22Rv1 (cell line): ENCODE data around the gene SH3BP4.

ENCODE experiments used
- ZFX ChIP-seq: fragments of 450-650 bp; IDR thresholded peaks from 2 replicates; pipeline ENCODE4 v1.6.1; 2017; ENCODE audit warnings: antibody characterized with exemption, borderline replicate concordance
- TF ChIP-seq, protein P1 (sequence below): fragments of 450-650 bp; IDR thresholded peaks from 2 replicates; pipeline ENCODE4 v1.5.1; 2017; ENCODE audit warnings: mild to moderate bottlenecking

DNA sequence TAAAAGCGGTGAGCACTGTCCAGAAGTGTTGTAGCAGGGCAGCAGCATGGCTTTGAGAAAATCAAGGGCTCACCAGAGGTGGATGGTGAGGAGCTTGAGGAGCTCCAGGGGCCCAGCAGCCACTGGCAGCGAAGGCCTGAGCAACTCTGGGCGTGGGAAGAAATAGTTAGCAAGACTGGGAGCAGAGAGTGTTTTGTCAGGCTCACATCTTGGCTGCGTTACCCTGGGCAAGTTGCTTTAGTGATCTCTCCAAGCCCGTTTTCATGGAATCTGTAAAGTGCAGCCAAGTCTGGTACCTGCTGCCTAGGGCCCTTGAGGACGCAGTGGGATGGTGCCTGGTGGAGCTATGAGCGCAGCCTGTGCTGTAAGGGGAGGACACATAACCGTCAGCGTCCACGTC is 78.3 kb downstream of the SH3BP4 start:
- TF ChIP-seq, protein P1, sequence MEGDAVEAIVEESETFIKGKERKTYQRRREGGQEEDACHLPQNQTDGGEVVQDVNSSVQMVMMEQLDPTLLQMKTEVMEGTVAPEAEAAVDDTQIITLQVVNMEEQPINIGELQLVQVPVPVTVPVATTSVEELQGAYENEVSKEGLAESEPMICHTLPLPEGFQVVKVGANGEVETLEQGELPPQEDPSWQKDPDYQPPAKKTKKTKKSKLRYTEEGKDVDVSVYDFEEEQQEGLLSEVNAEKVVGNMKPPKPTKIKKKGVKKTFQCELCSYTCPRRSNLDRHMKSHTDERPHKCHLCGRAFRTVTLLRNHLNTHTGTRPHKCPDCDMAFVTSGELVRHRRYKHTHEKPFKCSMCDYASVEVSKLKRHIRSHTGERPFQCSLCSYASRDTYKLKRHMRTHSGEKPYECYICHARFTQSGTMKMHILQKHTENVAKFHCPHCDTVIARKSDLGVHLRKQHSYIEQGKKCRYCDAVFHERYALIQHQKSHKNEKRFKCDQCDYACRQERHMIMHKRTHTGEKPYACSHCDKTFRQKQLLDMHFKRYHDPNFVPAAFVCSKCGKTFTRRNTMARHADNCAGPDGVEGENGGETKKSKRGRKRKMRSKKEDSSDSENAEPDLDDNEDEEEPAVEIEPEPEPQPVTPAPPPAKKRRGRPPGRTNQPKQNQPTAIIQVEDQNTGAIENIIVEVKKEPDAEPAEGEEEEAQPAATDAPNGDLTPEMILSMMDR, result no peak
- TF ChIP-seq ZFX, result no peak
